H9 (cell line): ENCODE results near the gene DNAAF1. TPM values are rescaled to one million over a fixed set of nuclear protein-coding genes. Genes with fewer than 3 reads are reported as not detected.

ENCODE experiments used
- DNase-seq: peaks from one replicate; pipeline ENCODE4 v3.0.0-alpha.2; 2017
- H2AFZ ChIP-seq: one replicate; pipeline ENCODE4 v1.6.1; 2013; ENCODE audit warnings: mild to moderate bottlenecking, low read length, control low read depth, moderate library complexity
- H2AK5ac ChIP-seq: 2 replicates; pipeline ENCODE4 v1.6.1; 2013; ENCODE audit warnings: low read length, control low read depth, mixed read lengths; ENCODE audit not compliant: insufficient read length
- H2BK120ac ChIP-seq: one replicate; pipeline ENCODE4 v1.6.1; 2013; ENCODE audit warnings: low read depth, mild to moderate bottlenecking, low read length, control low read depth, inconsistent platforms; ENCODE audit not compliant: poor library complexity, severe bottlenecking
- H2BK12ac ChIP-seq: 2 replicates; pipeline ENCODE4 v1.6.1; 2013; ENCODE audit warnings: low read length, control low read depth, mixed read lengths, low read depth; ENCODE audit not compliant: insufficient read length
- H2BK15ac ChIP-seq: 2 replicates; pipeline ENCODE4 v1.6.1; 2013; ENCODE audit warnings: low read depth, low read length, control low read depth
- H2BK20ac ChIP-seq: one replicate; pipeline ENCODE4 v1.6.1; 2013; ENCODE audit warnings: low read depth, mild to moderate bottlenecking, low read length, control low read depth, inconsistent platforms; ENCODE audit not compliant: poor library complexity, severe bottlenecking
- H2BK5ac ChIP-seq: 2 replicates; pipeline ENCODE4 v1.6.1; 2013; ENCODE audit warnings: low read length, control low read depth, mixed read lengths; ENCODE audit not compliant: insufficient read length
- H3K14ac ChIP-seq: 2 replicates; pipeline ENCODE4 v1.6.1; 2013; ENCODE audit warnings: low read length, control low read depth; ENCODE audit not compliant: insufficient read depth
- H3K18ac ChIP-seq: 2 replicates; pipeline ENCODE4 v1.6.1; 2013; ENCODE audit warnings: low read depth, mild to moderate bottlenecking, mixed read lengths, low read length, control low read depth; ENCODE audit not compliant: insufficient read length
- H3K23ac ChIP-seq: 2 replicates; pipeline ENCODE4 v1.6.1; 2013; ENCODE audit warnings: low read length, control low read depth, mixed read lengths, low read depth; ENCODE audit not compliant: insufficient read length
- H3K23me2 ChIP-seq: 2 replicates; pipeline ENCODE4 v1.6.1; 2013; ENCODE audit warnings: low read depth, mild to moderate bottlenecking, mixed read lengths, low read length, control low read depth; ENCODE audit not compliant: insufficient read length, poor library complexity, severe bottlenecking
- H3K27ac ChIP-seq: 2 replicates; pipeline ENCODE4 v1.5.1; 2013; ENCODE audit warnings: low read length, control low read depth, mixed read lengths, low read depth; ENCODE audit not compliant: insufficient read length
- H3K27me3 ChIP-seq: 2 replicates; pipeline ENCODE4 v1.6.1; 2013; ENCODE audit warnings: low read length, control low read depth, inconsistent platforms; ENCODE audit not compliant: insufficient read depth
- H3K4ac ChIP-seq: 2 replicates; pipeline ENCODE4 v1.6.1; 2013; ENCODE audit warnings: low read depth, mild to moderate bottlenecking, control low read depth, inconsistent platforms, low read length, moderate library complexity
- H3K4me1 ChIP-seq: 2 replicates; pipeline ENCODE4 v1.6.1; 2013; ENCODE audit warnings: low read length, control low read depth, inconsistent platforms; ENCODE audit not compliant: insufficient read depth
- H3K4me2 ChIP-seq: 2 replicates; pipeline ENCODE4 v1.6.1; 2013; ENCODE audit warnings: low read length, control low read depth, mixed read lengths; ENCODE audit not compliant: insufficient read length, insufficient read depth
- H3K56ac ChIP-seq: 2 replicates; pipeline ENCODE4 v1.6.1; 2013; ENCODE audit warnings: low read depth, mild to moderate bottlenecking, mixed read lengths, low read length, control low read depth; ENCODE audit not compliant: insufficient read length
- H3K79me1 ChIP-seq: 2 replicates; pipeline ENCODE4 v1.6.1; 2013; ENCODE audit warnings: low read depth, mild to moderate bottlenecking, moderate library complexity, low read length, control low read depth, inconsistent platforms; ENCODE audit not compliant: insufficient read depth, poor library complexity, severe bottlenecking
- H3K79me2 ChIP-seq: 2 replicates; pipeline ENCODE4 v1.6.1; 2013; ENCODE audit warnings: low read length, control low read depth, inconsistent platforms; ENCODE audit not compliant: insufficient read depth
- H3K9ac ChIP-seq: 2 replicates; pipeline ENCODE4 v1.6.1; 2013; ENCODE audit warnings: low read length, control low read depth, mixed read lengths; ENCODE audit not compliant: insufficient read length; ENCODE audit errors: extremely low read depth
- H3K9me3 ChIP-seq: one replicate; pipeline ENCODE4 v1.6.1; 2013; ENCODE audit warnings: low read depth, low read length, inconsistent platforms; ENCODE audit not compliant: control insufficient read depth
- H3T11ph ChIP-seq: one replicate; pipeline ENCODE4 v1.6.1; 2013; ENCODE audit warnings: mild to moderate bottlenecking, low read length, control low read depth, inconsistent platforms
- H4K20me1 ChIP-seq: one replicate; pipeline ENCODE4 v1.6.1; 2013; ENCODE audit not compliant: control insufficient read depth, insufficient read length, insufficient read depth
- H4K5ac ChIP-seq: 2 replicates; pipeline ENCODE4 v1.6.1; 2013; ENCODE audit warnings: low read depth, mild to moderate bottlenecking, mixed read lengths, low read length, control low read depth; ENCODE audit not compliant: insufficient read length
- H4K8ac ChIP-seq: replicated peaks from 2 replicates; pipeline ENCODE4 v1.6.1; 2013; ENCODE audit warnings: low read length, control low read depth, mixed read lengths, low read depth; ENCODE audit not compliant: insufficient read length
- H4K91ac ChIP-seq: 2 replicates; pipeline ENCODE4 v1.6.1; 2013; ENCODE audit warnings: low read depth, mild to moderate bottlenecking, moderate library complexity, mixed read lengths, low read length, control low read depth; ENCODE audit not compliant: insufficient read length
- H3K27ac Mint-ChIP-seq, 3 experiments: 2 replicates in 2 of 3; 3 replicates in 1 of 3; pipeline ENCODE4 v1.8.0; 2020 to 2021; ENCODE audit warnings: mixed read lengths in 3 of 3, mild to moderate bottlenecking in 1 of 3, moderate library complexity in 1 of 3
- H3K27me3 Mint-ChIP-seq: 2 replicates; pipeline ENCODE4 v1.8.0; 2021; ENCODE audit warnings: low read depth, mild to moderate bottlenecking, moderate library complexity, mixed read lengths
- H3K36me3 Mint-ChIP-seq, 3 experiments: 2 replicates in 2 of 3; 3 replicates in 1 of 3; pipeline ENCODE4 v1.8.0; 2020 to 2021; ENCODE audit warnings: low read depth in 3 of 3, mixed read lengths in 3 of 3; ENCODE audit not compliant: insufficient read depth in 1 of 3
- H3K4me1 Mint-ChIP-seq, 2 experiments: 2 replicates each; pipeline ENCODE4 v1.8.0; 2020; ENCODE audit warnings: mixed read lengths in 2 of 2
- H3K4me3 Mint-ChIP-seq, 2 experiments: 2 replicates in 1 of 2; 3 replicates in 1 of 2; pipeline ENCODE4 v1.8.0; 2020 to 2021; ENCODE audit warnings: mild to moderate bottlenecking in 2 of 2, mixed read lengths in 2 of 2, moderate library complexity in 1 of 2
- H3K9me3 Mint-ChIP-seq, 2 experiments: 2 replicates in 1 of 2; 3 replicates in 1 of 2; pipeline ENCODE4 v1.8.0; 2020; ENCODE audit warnings: mild to moderate bottlenecking in 2 of 2, mixed read lengths in 2 of 2, moderate library complexity in 1 of 2
- WGBS: extraction: QIAGEN DNeasy Blood & Tissue Kit; methylation state at CpG from one replicate; pipeline ENCODE4 v1.1.7; 2013; ENCODE audit warnings: missing lambda C conversion rate, low lambda C conversion rate, mixed read lengths; ENCODE audit not compliant: insufficient read length; ENCODE audit errors: extremely low coverage; 5-methylcytosine and 5-hydroxymethylcytosine counted together
- total RNA-seq: library from RNA; stranded (reverse); gene quantifications from 2 replicates; pipeline ENCODE4 v1.2.1, GENCODE V29; 2021
- TF ChIP-seq, protein P1 (sequence below): fragments of 200-600 bp; sonication (generic); conservative IDR thresholded peaks from 3 replicates; pipeline ENCODE4 v1.8.0; 2021; ENCODE audit warnings: antibody characterized with exemption, mild to moderate bottlenecking

The DNAAF1 gene
- total RNA-seq, 1 experiment from 2014 or later, result not detected

DNA sequence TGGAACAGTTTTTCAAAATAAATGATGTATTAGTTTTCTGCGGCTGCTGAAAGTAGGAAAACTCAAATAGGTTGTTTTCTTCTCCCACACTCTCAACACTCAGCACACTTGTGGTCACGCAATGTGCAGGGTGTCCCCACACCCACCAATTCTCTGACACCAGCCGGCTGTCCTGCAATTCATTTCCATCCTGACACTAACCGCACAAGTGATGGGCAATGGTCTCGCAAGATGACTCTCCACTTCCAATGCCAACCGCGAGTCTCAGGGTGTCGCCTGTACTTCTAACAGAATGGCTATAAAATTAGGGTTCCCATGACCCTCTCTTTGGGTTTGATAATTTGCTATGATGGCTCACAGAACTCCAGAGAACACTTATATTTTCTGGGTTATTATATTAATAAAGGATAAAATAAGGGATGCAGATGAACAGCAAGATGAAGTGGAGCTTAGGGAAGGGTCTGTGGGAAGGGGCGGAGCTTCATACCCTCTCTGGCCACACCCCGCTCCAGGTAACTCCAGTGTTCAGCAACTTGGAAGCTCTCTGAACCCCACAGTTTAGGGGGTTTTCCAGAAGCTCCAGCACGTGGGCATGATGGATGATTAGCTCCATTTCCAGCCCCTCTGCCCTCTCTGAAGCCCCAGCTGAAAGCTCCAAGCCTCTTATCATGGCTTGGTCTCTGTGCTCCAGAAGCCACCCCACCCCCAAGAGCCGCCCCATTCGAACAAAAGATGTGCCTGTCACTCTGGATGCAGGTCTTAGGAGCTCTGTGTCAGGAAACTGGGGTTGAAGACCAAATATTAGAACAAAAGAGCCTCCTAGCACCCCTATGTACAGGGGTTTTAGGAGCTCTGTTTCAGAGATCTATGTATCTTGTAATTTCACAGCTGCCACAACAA, 21.9 kb downstream of the DNAAF1 start:
- H4K20me1 ChIP-seq, result no peaks in the 10 kb centered on the region
- no peak overlapping the region for H2BK120ac ChIP-seq
- H3K23me2 ChIP-seq, result no peaks in the 10 kb centered on the region
- H3K14ac ChIP-seq, result no peak overlapping the region
- no peak overlapping the region for H2BK12ac ChIP-seq
- H3T11ph ChIP-seq, result no peak overlapping the region
- H3K4ac ChIP-seq, result no peak overlapping the region
- H3K9me3 ChIP-seq, result no peaks in the 10 kb centered on the region
- no peak overlapping the region for H2BK20ac ChIP-seq
- H2BK15ac ChIP-seq, result no peak overlapping the region
- no peak overlapping the region for H3K9ac ChIP-seq
- no peak overlapping the region for H3K23ac ChIP-seq
- H3K79me2 ChIP-seq, result no peaks in the 10 kb centered on the region
- no peak overlapping the region for H2BK5ac ChIP-seq
- 0 out of 7 replicates have a peak overlapping the region, but pooled peaks of 1 of the 3 experiments have one; percentile 35 for H3K27ac Mint-ChIP-seq
- H3K9me3 Mint-ChIP-seq, result no peaks in the 10 kb centered on the region
- no peak overlapping the region for H4K91ac ChIP-seq
- no peak for DNase-seq
- no peak overlapping the region for H4K5ac ChIP-seq
- no peak overlapping the region for H3K4me2 ChIP-seq
- H3K27me3 ChIP-seq, result no peaks in the 10 kb centered on the region
- H3K4me3 Mint-ChIP-seq, result no peak overlapping the region
- no peak overlapping the region for H3K27ac ChIP-seq
- no peak overlapping the region for H2AK5ac ChIP-seq
- peaks cover 0 to 2% of the 10 kb centered on the region in 2 experiments; a peak in 2 of 4 replicates for H3K4me1 Mint-ChIP-seq
- no peaks in the 10 kb centered on the region for H3K79me1 ChIP-seq
- H3K36me3 Mint-ChIP-seq, result no peaks in the 10 kb centered on the region
- H3K18ac ChIP-seq, result no peak overlapping the region
- H4K8ac ChIP-seq, result no peak overlapping the region
- H3K4me1 ChIP-seq, result no peaks in the 10 kb centered on the region
- peaks cover 5% of the 10 kb centered on the region for H3K27me3 Mint-ChIP-seq
- no CpG with 5 or more reads among the region's 13 CpGs for WGBS
- TF ChIP-seq, protein P1, sequence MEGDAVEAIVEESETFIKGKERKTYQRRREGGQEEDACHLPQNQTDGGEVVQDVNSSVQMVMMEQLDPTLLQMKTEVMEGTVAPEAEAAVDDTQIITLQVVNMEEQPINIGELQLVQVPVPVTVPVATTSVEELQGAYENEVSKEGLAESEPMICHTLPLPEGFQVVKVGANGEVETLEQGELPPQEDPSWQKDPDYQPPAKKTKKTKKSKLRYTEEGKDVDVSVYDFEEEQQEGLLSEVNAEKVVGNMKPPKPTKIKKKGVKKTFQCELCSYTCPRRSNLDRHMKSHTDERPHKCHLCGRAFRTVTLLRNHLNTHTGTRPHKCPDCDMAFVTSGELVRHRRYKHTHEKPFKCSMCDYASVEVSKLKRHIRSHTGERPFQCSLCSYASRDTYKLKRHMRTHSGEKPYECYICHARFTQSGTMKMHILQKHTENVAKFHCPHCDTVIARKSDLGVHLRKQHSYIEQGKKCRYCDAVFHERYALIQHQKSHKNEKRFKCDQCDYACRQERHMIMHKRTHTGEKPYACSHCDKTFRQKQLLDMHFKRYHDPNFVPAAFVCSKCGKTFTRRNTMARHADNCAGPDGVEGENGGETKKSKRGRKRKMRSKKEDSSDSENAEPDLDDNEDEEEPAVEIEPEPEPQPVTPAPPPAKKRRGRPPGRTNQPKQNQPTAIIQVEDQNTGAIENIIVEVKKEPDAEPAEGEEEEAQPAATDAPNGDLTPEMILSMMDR, result no peak
- no peak overlapping the region for H3K56ac ChIP-seq
- H2AFZ ChIP-seq, result peak overlapping the region; percentile 97
